Urothelium cell line (cell line): ENCODE results near the gene GJB4.
"Not testable (repeated sequence)": the region's sequence is repeated elsewhere in the genome, so short reads cannot be mapped to it uniquely, and the experiment has no call there.

Experiments
- DNase-seq: peaks from one replicate; pipeline ENCODE4 v3.0.0; 2011; ENCODE audit warnings: low spot score, mixed read lengths
- FAIRE-seq: peaks from 2 replicates; lab custom pipeline; 2011; peaks lifted over from hg19 to GRCh38; lab: Jason Lieb, UNC

GJB4 gene

GRCh38 chr1:34759503-34760357 lies at the start of gene GJB4:
Gene GJB4, plus strand, starts transcription at chr1:34759740. Its CDS starts 1,515 bp downstream, at chr1:34761255.
- DNase-seq (peak; percentile 23), FAIRE-seq (no peak)

- DNase-seq: no peak
- FAIRE-seq: no peak
Observed at GRCh38 chr1:34710812-34711211, 48.7 kb upstream of the GJB4 start.

GRCh38 chr1:34711485-34711884 lies 48.1 kb upstream of the GJB4 start:
- DNase-seq (no peak), FAIRE-seq (no peak)

GRCh38 chr1:34712007-34712688 lies 47.4 kb upstream of the GJB4 start:
- DNase-seq (no peak), FAIRE-seq (no peak)

GRCh38 chr1:34713443-34713842 lies 46.1 kb upstream of the GJB4 start:
- DNase-seq (no peak), FAIRE-seq (no peak)

- no peak for DNase-seq
- no peak for FAIRE-seq
Observed at GRCh38 chr1:34714386-34714785, 45.2 kb upstream of the GJB4 start.

- DNase-seq (no peak), FAIRE-seq (no peak)
Observed at GRCh38 chr1:34715139-34715538, 44.4 kb upstream of the GJB4 start.

GRCh38 chr1:34721241-34721640 lies 38.3 kb upstream of the GJB4 start:
- FAIRE-seq (no peak), DNase-seq (no peak)

GRCh38 chr1:34721646-34722355 lies 37.7 kb upstream of the GJB4 start:
- FAIRE-seq (no peak), DNase-seq (no peak)

- no peak for DNase-seq
Observed at GRCh38 chr1:34726861-34727260, 32.7 kb upstream of the GJB4 start.

GRCh38 chr1:34730485-34730884 lies 29.1 kb upstream of the GJB4 start:
- DNase-seq (no peak), FAIRE-seq (no peak)

More at GRCh38 chr1:34726861-34727260, 32.7 kb upstream of the GJB4 start:
- no peak for FAIRE-seq

GRCh38 chr1:34732831-34733230 lies 26.7 kb upstream of the GJB4 start:
- not testable (repeated sequence) for FAIRE-seq, DNase-seq

GRCh38 chr1:34736692-34737091 lies 22.8 kb upstream of the GJB4 start:
- FAIRE-seq: no peak

GRCh38 chr1:34737236-34737635 lies 22.3 kb upstream of the GJB4 start:
- DNase-seq, FAIRE-seq: not testable (repeated sequence)

More at GRCh38 chr1:34736692-34737091, 22.8 kb upstream of the GJB4 start:
- DNase-seq: no peak

GRCh38 chr1:34739613-34740012 lies 19.9 kb upstream of the GJB4 start:
- no peak for FAIRE-seq
- DNase-seq: no peak

- FAIRE-seq: no peak
- DNase-seq: no peak
Observed at GRCh38 chr1:34740161-34740868, 19.2 kb upstream of the GJB4 start.

- FAIRE-seq (no peak), DNase-seq (peak; percentile 91)
Observed at GRCh38 chr1:34742667-34743270, 16.8 kb upstream of the GJB4 start.

- DNase-seq (no peak), FAIRE-seq (no peak)
Observed at GRCh38 chr1:34743775-34744174, 15.8 kb upstream of the GJB4 start.

- DNase-seq (no peak), FAIRE-seq (no peak)
Observed at GRCh38 chr1:34744851-34745250, 14.7 kb upstream of the GJB4 start.

GRCh38 chr1:34745666-34746065 lies 13.9 kb upstream of the GJB4 start:
- DNase-seq (no peak), FAIRE-seq (no peak)
